Measurements from ENCODE around the gene ADAMTS1. TPM values are rescaled to one million over a fixed set of nuclear protein-coding genes. Genes with fewer than 3 reads are reported as not detected.

The ADAMTS1 gene
- total RNA-seq, 1 experiment from 2014 or later: 35.6 TPM

GRCh38 chr21:26842974-26843932 is 2.0 kb downstream of the ADAMTS1 start (continued):
- TF ChIP-seq JUN (CRISPR knock-in tag; IDR thresholded peaks at IDR 0.05): 0 out of 2 replicates have a peak, but pooled peaks have one; percentile 59
- 0 out of 2 replicates have a peak, but pooled peaks have one; percentile 21 for TF ChIP-seq TEAD1 (CRISPR knock-in tag; IDR thresholded peaks at IDR 0.05)
- 0 out of 2 replicates have a peak, but pooled peaks have one; percentile 53 for TF ChIP-seq RORB (CRISPR knock-in tag; IDR thresholded peaks at IDR 0.05)
- no peak for TF ChIP-seq CREM (CRISPR knock-in tag; IDR thresholded peaks at IDR 0.05)

DNA sequence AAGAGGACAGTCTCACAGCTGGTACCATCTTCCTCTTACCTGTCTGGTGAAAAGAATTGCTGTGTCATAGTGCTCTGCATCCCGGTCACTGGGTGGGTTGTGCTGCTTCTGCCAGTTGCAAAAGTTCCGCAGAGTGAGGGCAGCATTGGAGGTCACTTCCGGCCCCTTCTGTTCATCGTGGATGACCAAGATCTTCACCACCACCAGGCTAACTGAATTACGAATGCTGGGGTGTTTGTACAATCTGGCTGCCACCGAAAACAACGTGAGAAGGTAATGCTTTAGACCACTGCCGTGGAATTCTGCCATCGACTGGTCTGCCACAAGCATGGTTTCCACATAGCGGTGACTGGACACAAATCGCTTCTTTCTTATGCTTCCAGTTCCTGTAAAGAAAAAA is 2.9 kb downstream of the ADAMTS1 start:
- H3K4me3 Mint-ChIP-seq: peak overlapping the region; percentile 89
- peaks cover 2% of the 10 kb centered on the region; the same call in 1 of the 2 replicates for H3K27me3 Mint-ChIP-seq (ENCODE audit: low read depth)
- peaks cover 51% of the 10 kb centered on the region for H3K36me3 Mint-ChIP-seq
- no peaks in the 10 kb centered on the region for H3K9me3 Mint-ChIP-seq
- ChIA-PET POLR2A (no interaction called here), CTCF (no interaction called here)
- TF ChIP-seq NFE2L1 (CRISPR knock-in tag; IDR thresholded peaks at IDR 0.05): peak; percentile 68
- TF ChIP-seq, protein P1, sequence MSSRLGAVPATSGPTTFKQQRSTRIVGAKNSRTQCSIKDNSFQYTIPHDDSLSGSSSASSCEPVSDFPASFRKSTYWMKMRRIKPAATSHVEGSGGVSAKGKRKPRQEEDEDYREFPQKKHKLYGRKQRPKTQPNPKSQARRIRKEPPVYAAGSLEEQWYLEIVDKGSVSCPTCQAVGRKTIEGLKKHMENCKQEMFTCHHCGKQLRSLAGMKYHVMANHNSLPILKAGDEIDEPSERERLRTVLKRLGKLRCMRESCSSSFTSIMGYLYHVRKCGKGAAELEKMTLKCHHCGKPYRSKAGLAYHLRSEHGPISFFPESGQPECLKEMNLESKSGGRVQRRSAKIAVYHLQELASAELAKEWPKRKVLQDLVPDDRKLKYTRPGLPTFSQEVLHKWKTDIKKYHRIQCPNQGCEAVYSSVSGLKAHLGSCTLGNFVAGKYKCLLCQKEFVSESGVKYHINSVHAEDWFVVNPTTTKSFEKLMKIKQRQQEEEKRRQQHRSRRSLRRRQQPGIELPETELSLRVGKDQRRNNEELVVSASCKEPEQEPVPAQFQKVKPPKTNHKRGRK (CRISPR knock-in tag; IDR thresholded peaks at IDR 0.05; ENCODE audit: borderline replicate concordance): no peak
- DNase-seq (ENCODE audit: low spot score) (no peak), ATAC-seq (no peak)
- peaks cover 24% of the 10 kb centered on the region for H3K4me1 Mint-ChIP-seq
- peak overlapping the region; percentile 38; the same call in 1 of the 2 replicates for H3K27ac Mint-ChIP-seq

DNA sequence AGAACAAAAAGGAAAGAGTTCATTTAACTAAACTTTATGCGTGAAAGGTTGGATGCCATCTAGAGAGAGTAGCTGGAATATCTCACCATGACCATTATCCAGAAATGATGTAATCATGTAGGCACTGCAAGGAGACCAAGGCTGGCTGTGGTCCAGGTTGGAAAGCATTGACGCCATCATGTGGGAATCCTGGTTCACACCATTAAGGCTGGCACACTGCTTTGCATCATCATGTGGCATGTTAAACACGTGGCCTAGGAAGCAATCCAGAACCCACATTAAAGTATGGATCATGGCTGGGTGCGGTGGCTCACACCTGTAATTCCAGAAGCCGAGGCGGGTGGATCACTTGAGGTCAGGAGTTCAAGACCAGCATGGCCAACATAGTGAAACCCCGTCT is 4.3 kb downstream of the ADAMTS1 start:
- DNase-seq (ENCODE audit: low spot score): no peak
- CTCF ChIA-PET: no interaction called here
- Mint-ChIP-seq H3K9me3 (no peaks in the 10 kb centered on the region), H3K27me3 (ENCODE audit: low read depth) (no peaks in the 10 kb centered on the region), H3K36me3 (peaks cover 60% of the 10 kb centered on the region), H3K27ac (no peak overlapping the region), H3K4me1 (peaks cover 16% of the 10 kb centered on the region), H3K4me3 (no peak overlapping the region)
- TF ChIP-seq JAZF1 (CRISPR knock-in tag; IDR thresholded peaks at IDR 0.05): no peak
- no peak for TF ChIP-seq NR2C2 (CRISPR knock-in tag; IDR thresholded peaks at IDR 0.05)
- TF ChIP-seq CREM (CRISPR knock-in tag; IDR thresholded peaks at IDR 0.05): no peak
- TF ChIP-seq SOX15 (CRISPR knock-in tag; IDR thresholded peaks at IDR 0.05): no peak
- TF ChIP-seq, protein P2, sequence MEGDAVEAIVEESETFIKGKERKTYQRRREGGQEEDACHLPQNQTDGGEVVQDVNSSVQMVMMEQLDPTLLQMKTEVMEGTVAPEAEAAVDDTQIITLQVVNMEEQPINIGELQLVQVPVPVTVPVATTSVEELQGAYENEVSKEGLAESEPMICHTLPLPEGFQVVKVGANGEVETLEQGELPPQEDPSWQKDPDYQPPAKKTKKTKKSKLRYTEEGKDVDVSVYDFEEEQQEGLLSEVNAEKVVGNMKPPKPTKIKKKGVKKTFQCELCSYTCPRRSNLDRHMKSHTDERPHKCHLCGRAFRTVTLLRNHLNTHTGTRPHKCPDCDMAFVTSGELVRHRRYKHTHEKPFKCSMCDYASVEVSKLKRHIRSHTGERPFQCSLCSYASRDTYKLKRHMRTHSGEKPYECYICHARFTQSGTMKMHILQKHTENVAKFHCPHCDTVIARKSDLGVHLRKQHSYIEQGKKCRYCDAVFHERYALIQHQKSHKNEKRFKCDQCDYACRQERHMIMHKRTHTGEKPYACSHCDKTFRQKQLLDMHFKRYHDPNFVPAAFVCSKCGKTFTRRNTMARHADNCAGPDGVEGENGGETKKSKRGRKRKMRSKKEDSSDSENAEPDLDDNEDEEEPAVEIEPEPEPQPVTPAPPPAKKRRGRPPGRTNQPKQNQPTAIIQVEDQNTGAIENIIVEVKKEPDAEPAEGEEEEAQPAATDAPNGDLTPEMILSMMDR (IDR thresholded peaks at IDR 0.05): no peak
- TF ChIP-seq ZNF138 (CRISPR knock-in tag; conservative IDR thresholded peaks at IDR 0.05): no peak
- no peak for TF ChIP-seq NR3C1 (CRISPR knock-in tag; conservative IDR thresholded peaks at IDR 0.05; ENCODE audit: low read depth)
- no peak for TF ChIP-seq ZNF317 (CRISPR knock-in tag; IDR thresholded peaks at IDR 0.05; ENCODE audit: borderline replicate concordance, low read depth)
- TF ChIP-seq ZNF232 (CRISPR knock-in tag; IDR thresholded peaks at IDR 0.05): no peak
- TF ChIP-seq, protein P3, sequence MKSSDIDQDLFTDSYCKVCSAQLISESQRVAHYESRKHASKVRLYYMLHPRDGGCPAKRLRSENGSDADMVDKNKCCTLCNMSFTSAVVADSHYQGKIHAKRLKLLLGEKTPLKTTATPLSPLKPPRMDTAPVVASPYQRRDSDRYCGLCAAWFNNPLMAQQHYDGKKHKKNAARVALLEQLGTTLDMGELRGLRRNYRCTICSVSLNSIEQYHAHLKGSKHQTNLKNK (CRISPR knock-in tag; IDR thresholded peaks at IDR 0.05): no peak
- no peak for TF ChIP-seq KAT7 (CRISPR knock-in tag; IDR thresholded peaks at IDR 0.05; ENCODE audit: borderline replicate concordance)
- no peak for TF ChIP-seq ZNF121 (CRISPR knock-in tag; IDR thresholded peaks at IDR 0.05)
- no peak for TF ChIP-seq MLX (CRISPR knock-in tag; IDR thresholded peaks at IDR 0.05)
- TF ChIP-seq, protein P1 (CRISPR knock-in tag; IDR thresholded peaks at IDR 0.05; ENCODE audit: borderline replicate concordance): no peak
- no peak for TF ChIP-seq SMAD3 (CRISPR knock-in tag; IDR thresholded peaks at IDR 0.05; ENCODE audit: borderline replicate concordance)
- TF ChIP-seq, protein P4, sequence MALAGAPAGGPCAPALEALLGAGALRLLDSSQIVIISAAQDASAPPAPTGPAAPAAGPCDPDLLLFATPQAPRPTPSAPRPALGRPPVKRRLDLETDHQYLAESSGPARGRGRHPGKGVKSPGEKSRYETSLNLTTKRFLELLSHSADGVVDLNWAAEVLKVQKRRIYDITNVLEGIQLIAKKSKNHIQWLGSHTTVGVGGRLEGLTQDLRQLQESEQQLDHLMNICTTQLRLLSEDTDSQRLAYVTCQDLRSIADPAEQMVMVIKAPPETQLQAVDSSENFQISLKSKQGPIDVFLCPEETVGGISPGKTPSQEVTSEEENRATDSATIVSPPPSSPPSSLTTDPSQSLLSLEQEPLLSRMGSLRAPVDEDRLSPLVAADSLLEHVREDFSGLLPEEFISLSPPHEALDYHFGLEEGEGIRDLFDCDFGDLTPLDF (CRISPR knock-in tag; IDR thresholded peaks at IDR 0.05): no peak
- no peak for ATAC-seq
- POLR2A ChIA-PET: no interaction called here

Data from WTC11 (cell line).